GM19324 (cell line): ENCODE measurements around the gene ZSCAN5C.
"Not testable (repeated sequence)": the region's sequence is repeated elsewhere in the genome, so short reads cannot be mapped to it uniquely, and the experiment has no call there.

Experiments
- ATAC-seq: cut with Tn5 transposase; IDR thresholded peaks from one replicate; pipeline ENCODE4 v1.9.1; 2021; ENCODE audit warnings: mild to moderate bottlenecking, moderate library complexity; ENCODE audit not compliant: unreplicated experiment, low FRiP score

The ZSCAN5C gene

GRCh38 chr19:56201973-56202372, at the start of gene ZSCAN5C:
ZSCAN5C (plus strand) TSS chr19:56202273; CDS start chr19:56205914, 3,641 bp downstream.
- ATAC-seq, result no peak

- no peak for ATAC-seq
Measured at GRCh38 chr19:56152644-56153043, 49.4 kb upstream of the ZSCAN5C start.

- ATAC-seq, result no peak
Measured at GRCh38 chr19:56153507-56153906, 48.6 kb upstream of the ZSCAN5C start.

- ATAC-seq, result no peak
Measured at GRCh38 chr19:56155124-56155687, 46.9 kb upstream of the ZSCAN5C start.

GRCh38 chr19:56156768-56157167, 45.3 kb upstream of the ZSCAN5C start:
- no peak for ATAC-seq

- no peak for ATAC-seq
Measured at GRCh38 chr19:56158170-56158757, 43.8 kb upstream of the ZSCAN5C start.

- no peak for ATAC-seq
Measured at GRCh38 chr19:56159009-56159559, 43.0 kb upstream of the ZSCAN5C start.

- no peak for ATAC-seq
Measured at GRCh38 chr19:56159622-56160271, 42.3 kb upstream of the ZSCAN5C start.

GRCh38 chr19:56161534-56161933, 40.5 kb upstream of the ZSCAN5C start:
- no peak for ATAC-seq

- ATAC-seq, result no peak
Measured at GRCh38 chr19:56162258-56162657, 39.8 kb upstream of the ZSCAN5C start.

GRCh38 chr19:56163097-56163496, 39.0 kb upstream of the ZSCAN5C start:
- no peak for ATAC-seq

GRCh38 chr19:56167064-56167578, 35.0 kb upstream of the ZSCAN5C start:
- no peak for ATAC-seq

- ATAC-seq, result no peak
Measured at GRCh38 chr19:56170261-56170660, 31.8 kb upstream of the ZSCAN5C start.

- ATAC-seq, result no peak
Measured at GRCh38 chr19:56174086-56174485, 28.0 kb upstream of the ZSCAN5C start.

- no peak for ATAC-seq
Measured at GRCh38 chr19:56174550-56174949, 27.5 kb upstream of the ZSCAN5C start.

GRCh38 chr19:56175861-56176307, 26.2 kb upstream of the ZSCAN5C start, which contains the start of gene GALP:
GALP (plus strand) TSS chr19:56176008; CDS start chr19:56177109, 1,101 bp downstream.
- ATAC-seq, result not testable (repeated sequence)

- not testable (repeated sequence) for ATAC-seq
Measured at GRCh38 chr19:56176310-56176709, 25.8 kb upstream of the ZSCAN5C start.

GRCh38 chr19:56176881-56177280, 25.2 kb upstream of the ZSCAN5C start:
- ATAC-seq, result no peak

GRCh38 chr19:56177564-56178243, 24.4 kb upstream of the ZSCAN5C start:
- no peak for ATAC-seq

- no peak for ATAC-seq
Measured at GRCh38 chr19:56189785-56190184, 12.3 kb upstream of the ZSCAN5C start.

- ATAC-seq, result no peak
Measured at GRCh38 chr19:56191115-56191514, 11.0 kb upstream of the ZSCAN5C start.
